ENCODE data around the gene TMEM178B.
"Not testable (repeated sequence)": the region's sequence is repeated elsewhere in the genome, so short reads cannot be mapped to it uniquely, and the experiment has no call there.

The TMEM178B gene

GRCh38 chr7:141400356-141400755 is 326.5 kb downstream of the TMEM178B start:
- DNase-seq, result no peak

- DNase-seq, result no peak
Measured at GRCh38 chr7:141402277-141402996, 328.6 kb downstream of the TMEM178B start.

GRCh38 chr7:141403846-141404245 is 330.0 kb downstream of the TMEM178B start:
- not testable (repeated sequence) for DNase-seq

GRCh38 chr7:141406347-141406746 is 332.5 kb downstream of the TMEM178B start:
- no peak for DNase-seq

GRCh38 chr7:141407893-141408292 is 334.0 kb downstream of the TMEM178B start:
- no peak for DNase-seq

GRCh38 chr7:141408440-141408839 is 334.6 kb downstream of the TMEM178B start:
- no peak for DNase-seq

GRCh38 chr7:141409219-141409618 is 335.4 kb downstream of the TMEM178B start:
- no peak for DNase-seq

GRCh38 chr7:141409801-141410329 is 336.0 kb downstream of the TMEM178B start:
- no peak for DNase-seq

- DNase-seq, result no peak
Measured at GRCh38 chr7:141410353-141411000, 336.6 kb downstream of the TMEM178B start.

- no peak for DNase-seq
Measured at GRCh38 chr7:141411133-141411532, 337.3 kb downstream of the TMEM178B start.

GRCh38 chr7:141415999-141416398 is 342.1 kb downstream of the TMEM178B start:
- DNase-seq, result no peak

- DNase-seq, result no peak
Measured at GRCh38 chr7:141416650-141417270, 342.9 kb downstream of the TMEM178B start.

- no peak for DNase-seq
Measured at GRCh38 chr7:141417506-141417905, 343.6 kb downstream of the TMEM178B start.

GRCh38 chr7:141418066-141418465 is 344.2 kb downstream of the TMEM178B start:
- DNase-seq, result no peak

- no peak for DNase-seq
Measured at GRCh38 chr7:141421306-141421705, 347.4 kb downstream of the TMEM178B start.

- DNase-seq, result no peak
Measured at GRCh38 chr7:141427134-141427533, 353.3 kb downstream of the TMEM178B start.

- DNase-seq, result no peak
Measured at GRCh38 chr7:141430455-141431139, 356.7 kb downstream of the TMEM178B start.

- DNase-seq, result no peak
Measured at GRCh38 chr7:141431140-141431479, 357.2 kb downstream of the TMEM178B start.

GRCh38 chr7:141431711-141432110 is 357.8 kb downstream of the TMEM178B start:
- DNase-seq, result no peak

- DNase-seq, result no peak
Measured at GRCh38 chr7:141433698-141434097, 359.8 kb downstream of the TMEM178B start.

GRCh38 chr7:141436139-141436538 is 362.3 kb downstream of the TMEM178B start:
- no peak for DNase-seq

GRCh38 chr7:141436575-141437075 is 362.8 kb downstream of the TMEM178B start:
- no peak for DNase-seq

GRCh38 chr7:141439164-141439563 is 365.3 kb downstream of the TMEM178B start:
- DNase-seq, result no peak

All from 8988T (cell line).